Stomach (tissue), 9 donors: ENCODE data around the gene ERC2. TPM values are rescaled to one million over a fixed set of nuclear protein-coding genes. Genes with fewer than 3 reads are reported as not detected.

Source experiments
- DNase-seq, 2 donors: peaks; one replicate each; pipeline versions ENCODE4 v3.0.0 to v3.0.0-alpha.2; 2013 to 2019
- H3K27ac ChIP-seq, 5 donors: fragments of 200-600 bp in 4 of 5; sonication (generic) in 4 of 5; one replicate each; pipeline ENCODE4 v1.5.1; 2013 to 2019; ENCODE audit warnings: mild to moderate bottlenecking in 1 of 5, moderate library complexity in 1 of 5
- H3K27me3 ChIP-seq, 3 donors: fragments of 200-600 bp; sonication (generic); one replicate each; pipeline ENCODE4 v1.5.1; 2017 to 2019; ENCODE audit warnings: mixed run types in 1 of 3
- H3K36me3 ChIP-seq, 4 donors: fragments of 200-600 bp; sonication (generic); 1 replicate in 3 of 4; 2 replicates in 1 of 4; pipeline ENCODE4 v1.5.1; 2016 to 2019
- H3K4me1 ChIP-seq, 4 donors: fragments of 200-600 bp; sonication (generic); one replicate each; pipeline ENCODE4 v1.5.1; 2016 to 2019
- H3K4me3 ChIP-seq, 4 donors: fragments of 200-600 bp; sonication (generic) in 3 of 4; one replicate each; pipeline ENCODE4 v1.5.1; 2016 to 2019; ENCODE audit warnings: mild to moderate bottlenecking in 1 of 4
- H3K9me3 ChIP-seq, 4 donors: fragments of 200-600 bp; sonication (generic); one replicate each; pipeline ENCODE4 v1.5.1; 2016 to 2019
- EP300 ChIP-seq: sonication (generic); formaldehyde crosslinking; IDR thresholded peaks from one replicate; pipeline ENCODE4 v1.6.1; 2017; ENCODE audit warnings: antibody characterized with exemption
- POLR2A ChIP-seq, 4 donors: fragments of 450-650 bp; IDR thresholded peaks; one replicate each; pipeline ENCODE4 v1.6.1; 2016; ENCODE audit warnings: antibody characterized with exemption in 4 of 4, control low read depth in 2 of 4, mild to moderate bottlenecking in 1 of 4, moderate library complexity in 1 of 4
- POLR2AphosphoS5 ChIP-seq, 3 donors: sonication (generic); formaldehyde crosslinking; IDR thresholded peaks; one replicate each; pipeline ENCODE4 v1.6.1; 2016; ENCODE audit warnings: antibody characterized with exemption in 3 of 3
- WGBS, 5 donors: extraction: QIAGEN DNeasy Blood & Tissue Kit in 3 of 5; methylation state at CpG; one replicate each; pipeline versions ENCODE4 v1.1.5 to v1.1.7; 2013 to 2018; 5-methylcytosine and 5-hydroxymethylcytosine counted together
- intact Hi-C: fragments of 100-400 bp; cut with DNase I; formaldehyde crosslinking; loops from one replicate; pipeline ENCODE4 v1.15.1; 2023; ENCODE audit warnings: low total_unique reads
- polyA plus RNA-seq, 3 donors: library from polyadenylated mRNA; stranded (reverse); fragments of 200-250 nt; gene quantifications; one replicate each; pipeline ENCODE4 v1.2.3, GENCODE V29; 2013
- total RNA-seq, 5 donors: library from RNA; depleted of rRNA; stranded (reverse); fragments of >200 nt; gene quantifications; one replicate each; pipeline versions ENCODE4 v1.1.0 to v1.2.3, GENCODE V29; 2014 to 2016
- TF ChIP-seq, protein P1 (sequence below), 7 experiments: fragments of 450-650 bp in 4 of 7; fragments of 200-600 bp in 3 of 7; sonication (generic) in 3 of 7; IDR thresholded peaks; one replicate each; pipeline ENCODE4 v1.5.1; 2016 to 2019; ENCODE audit warnings: antibody characterized with exemption in 7 of 7, control low read depth in 2 of 7, mild to moderate bottlenecking in 1 of 7
- donor health status: healthy with polysubstance abuse.
- donor health status: Bipolar disorder and iron deficiency.
- donor health status: healthy.

The ERC2 gene
- total and polyA plus RNA-seq, 8 donors, result 0.43 to 3.1 (median 1.3) TPM; not detected in 2

DNA sequence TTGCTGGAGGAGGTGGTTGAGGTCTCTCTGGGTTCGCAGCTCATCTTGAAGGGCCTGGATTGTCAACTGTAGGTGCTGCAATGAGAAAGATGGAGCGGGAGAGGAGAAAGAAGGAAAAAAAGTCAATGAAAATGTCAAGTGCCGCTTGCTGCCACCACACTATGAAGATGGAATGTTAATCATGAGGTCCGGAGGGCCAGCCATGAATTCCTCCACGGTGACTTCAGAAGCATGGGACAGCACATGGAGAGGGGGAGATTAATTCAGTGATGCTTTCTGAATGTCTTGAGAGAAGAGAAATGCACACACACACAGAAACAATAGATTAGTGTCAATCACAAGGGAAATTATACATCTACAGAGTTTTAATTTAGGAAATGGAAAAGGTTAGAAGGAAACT lies 171.9 kb downstream of the ERC2 start:
- 71 to 80% (median 74%) methylated on average over 5 of the region's 5 CpGs for WGBS, 5 donors
- no peak overlapping the region for H3K27ac ChIP-seq
- H3K9me3 ChIP-seq, result peaks cover 0 to 4% (median 0%) of the 10 kb centered on the region in 4 donors
- no peak overlapping the region for H3K4me3 ChIP-seq
- H3K36me3 ChIP-seq, result no peaks in the 10 kb centered on the region
- no peaks in the 10 kb centered on the region for H3K27me3 ChIP-seq
- intact Hi-C loops, result no loop called here
- H3K4me1 ChIP-seq, result no peaks in the 10 kb centered on the region
- TF ChIP-seq POLR2AphosphoS5 (IDR thresholded peaks at IDR 0.05) (no peak), EP300 (no peak), POLR2A (IDR thresholded peaks at IDR 0.05) (no peak)
- TF ChIP-seq, protein P1, sequence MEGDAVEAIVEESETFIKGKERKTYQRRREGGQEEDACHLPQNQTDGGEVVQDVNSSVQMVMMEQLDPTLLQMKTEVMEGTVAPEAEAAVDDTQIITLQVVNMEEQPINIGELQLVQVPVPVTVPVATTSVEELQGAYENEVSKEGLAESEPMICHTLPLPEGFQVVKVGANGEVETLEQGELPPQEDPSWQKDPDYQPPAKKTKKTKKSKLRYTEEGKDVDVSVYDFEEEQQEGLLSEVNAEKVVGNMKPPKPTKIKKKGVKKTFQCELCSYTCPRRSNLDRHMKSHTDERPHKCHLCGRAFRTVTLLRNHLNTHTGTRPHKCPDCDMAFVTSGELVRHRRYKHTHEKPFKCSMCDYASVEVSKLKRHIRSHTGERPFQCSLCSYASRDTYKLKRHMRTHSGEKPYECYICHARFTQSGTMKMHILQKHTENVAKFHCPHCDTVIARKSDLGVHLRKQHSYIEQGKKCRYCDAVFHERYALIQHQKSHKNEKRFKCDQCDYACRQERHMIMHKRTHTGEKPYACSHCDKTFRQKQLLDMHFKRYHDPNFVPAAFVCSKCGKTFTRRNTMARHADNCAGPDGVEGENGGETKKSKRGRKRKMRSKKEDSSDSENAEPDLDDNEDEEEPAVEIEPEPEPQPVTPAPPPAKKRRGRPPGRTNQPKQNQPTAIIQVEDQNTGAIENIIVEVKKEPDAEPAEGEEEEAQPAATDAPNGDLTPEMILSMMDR (IDR thresholded peaks at IDR 0.05), result no peak
- DNase-seq, result no peak

DNA sequence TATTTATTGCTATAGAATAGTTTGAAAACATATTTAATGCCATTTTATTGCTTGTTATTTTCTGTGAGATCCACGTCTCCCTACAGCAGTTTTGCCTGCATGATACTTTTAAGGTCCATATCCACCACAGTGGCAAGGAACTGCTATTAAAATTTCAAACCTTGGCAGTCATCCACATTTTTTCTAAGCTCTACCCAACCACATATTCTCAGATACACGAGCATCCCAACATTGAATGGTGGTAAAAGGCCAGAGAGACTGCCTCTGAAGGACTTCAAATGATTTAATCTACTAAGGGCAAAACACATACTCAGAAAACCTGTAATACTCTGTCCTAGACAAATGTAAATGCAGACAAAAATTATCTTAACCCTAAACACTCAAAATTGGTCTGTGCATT lies 173.1 kb downstream of the ERC2 start:
- no peak for DNase-seq
- H3K9me3 ChIP-seq, result peaks cover 0 to 4% (median 0%) of the 10 kb centered on the region in 4 donors
- WGBS, 5 donors, result 55 to 71% (median 63%) methylated on average over 2 of the region's 2 CpGs
- H3K27me3 ChIP-seq, result no peaks in the 10 kb centered on the region
- intact Hi-C loops, result no loop called here
- H3K4me1 ChIP-seq, result no peaks in the 10 kb centered on the region
- H3K27ac ChIP-seq, result no peak overlapping the region
- H3K4me3 ChIP-seq, result no peak overlapping the region
- no peaks in the 10 kb centered on the region for H3K36me3 ChIP-seq
- TF ChIP-seq, protein P1 (IDR thresholded peaks at IDR 0.05), result no peak
- no peak for TF ChIP-seq POLR2A (IDR thresholded peaks at IDR 0.05)
- no peak for TF ChIP-seq EP300
- TF ChIP-seq POLR2AphosphoS5 (IDR thresholded peaks at IDR 0.05), result no peak

DNA sequence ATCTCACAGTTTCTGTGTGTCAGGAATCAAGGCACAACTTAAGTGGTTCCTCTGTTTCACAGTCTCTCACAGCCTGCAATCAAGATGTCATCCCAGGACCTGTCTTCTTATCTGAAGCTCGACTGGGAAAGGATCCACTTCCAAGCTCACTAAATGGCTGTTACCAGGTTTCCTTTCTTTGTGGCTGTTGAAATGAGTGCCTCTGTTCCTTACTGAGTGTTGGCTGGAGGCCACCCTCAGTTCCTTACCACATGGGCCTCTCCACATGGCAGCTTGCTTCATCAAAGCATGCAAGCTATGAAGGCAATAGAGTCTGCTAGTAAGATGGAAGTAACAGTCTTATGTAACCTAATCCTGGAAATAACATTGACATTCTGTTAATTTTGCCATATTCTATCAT lies 174.0 kb downstream of the ERC2 start:
- H3K4me3 ChIP-seq, result no peak overlapping the region
- H3K9me3 ChIP-seq, result peaks cover 0 to 4% (median 0%) of the 10 kb centered on the region in 4 donors
- 38 to 57% (median 49%) methylated on average over 1 of the region's 1 CpG for WGBS, 5 donors
- TF ChIP-seq POLR2A (IDR thresholded peaks at IDR 0.05) (no peak), EP300 (no peak)
- TF ChIP-seq, protein P1 (IDR thresholded peaks at IDR 0.05), result no peak
- no peak for DNase-seq
- no peak overlapping the region for H3K27ac ChIP-seq
- intact Hi-C loops, result no loop called here
- H3K36me3 ChIP-seq, result no peaks in the 10 kb centered on the region
- no peaks in the 10 kb centered on the region for H3K27me3 ChIP-seq
- H3K4me1 ChIP-seq, result no peaks in the 10 kb centered on the region

DNA sequence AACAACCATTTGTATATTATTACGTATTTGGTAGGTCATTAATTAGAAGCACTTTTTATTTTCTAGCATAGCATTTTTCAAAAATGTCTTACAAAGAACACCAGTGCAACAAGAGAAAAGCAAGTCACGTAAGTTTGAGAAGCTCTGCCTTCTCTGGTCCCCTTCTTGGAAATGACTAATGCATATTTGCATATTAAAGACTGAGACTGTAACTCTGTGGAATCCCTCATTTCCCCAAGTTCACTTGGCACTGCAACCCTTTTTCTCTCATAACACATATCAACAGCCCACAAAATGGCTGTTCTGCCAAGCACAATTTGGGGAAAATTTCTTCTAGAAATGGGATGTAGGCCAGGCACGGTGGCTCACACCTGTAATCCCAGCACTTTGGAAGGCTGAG lies 176.3 kb downstream of the ERC2 start:
- intact Hi-C loops, result no loop called here
- Histone ChIP-seq H3K27me3 (no peaks in the 10 kb centered on the region), H3K27ac (no peak overlapping the region), H3K4me1 (no peaks in the 10 kb centered on the region), H3K9me3 (peaks cover 0 to 4% (median 0%) of the 10 kb centered on the region in 4 donors), H3K4me3 (no peak overlapping the region), H3K36me3 (no peaks in the 10 kb centered on the region)
- no peak for DNase-seq
- TF ChIP-seq, protein P1 (IDR thresholded peaks at IDR 0.05), result no peak
- TF ChIP-seq POLR2A (IDR thresholded peaks at IDR 0.05) (no peak), POLR2AphosphoS5 (IDR thresholded peaks at IDR 0.05) (no peak), EP300 (no peak)
- 85 to 93% (median 89%) methylated on average over 3 of the region's 3 CpGs for WGBS, 5 donors
